GM23248 (cell line): ENCODE data around the gene RAD51. TPM values are rescaled to one million over a fixed set of nuclear protein-coding genes. Genes with fewer than 3 reads are reported as not detected.

Source experiments
- DNase-seq: peaks from one replicate; pipeline ENCODE4 v3.0.0-alpha.2; 2015
- H2AFZ ChIP-seq: fragments of 200-600 bp; sonication (generic); 2 replicates; pipeline ENCODE4 v1.6.1; 2016; ENCODE audit warnings: antibody characterized with exemption
- H3F3A ChIP-seq: fragments of 200-600 bp; sonication (generic); 2 replicates; pipeline ENCODE4 v1.6.1; 2016; ENCODE audit warnings: mild to moderate bottlenecking, antibody characterized with exemption, mixed run types; ENCODE audit not compliant: insufficient read depth
- H3K27ac ChIP-seq: fragments of 200-600 bp; sonication (generic); 2 replicates; pipeline ENCODE4 v1.5.1; 2016; ENCODE audit warnings: mild to moderate bottlenecking
- H3K27me3 ChIP-seq: fragments of 200-600 bp; sonication (generic); replicated peaks from 2 replicates; pipeline ENCODE4 v1.6.1; 2016; ENCODE audit warnings: mild to moderate bottlenecking; ENCODE audit not compliant: insufficient read depth
- H3K36me3 ChIP-seq: fragments of 200-600 bp; sonication (generic); 2 replicates; pipeline ENCODE4 v1.6.1; 2016; ENCODE audit warnings: low read depth, mild to moderate bottlenecking
- H3K4me1 ChIP-seq: fragments of 200-600 bp; sonication (generic); 2 replicates; pipeline ENCODE4 v1.6.1; 2016; ENCODE audit warnings: mild to moderate bottlenecking; ENCODE audit not compliant: insufficient read depth
- H3K4me2 ChIP-seq: fragments of 200-600 bp; sonication (generic); one replicate; pipeline ENCODE4 v1.6.1; 2016; ENCODE audit warnings: mild to moderate bottlenecking; ENCODE audit not compliant: unreplicated experiment
- H3K4me3 ChIP-seq: fragments of 200-600 bp; sonication (generic); 2 replicates; pipeline ENCODE4 v1.5.1; 2016; ENCODE audit warnings: mild to moderate bottlenecking
- H3K79me2 ChIP-seq: fragments of 200-600 bp; sonication (generic); 2 replicates; pipeline ENCODE4 v1.6.1; 2016; ENCODE audit warnings: mild to moderate bottlenecking; ENCODE audit not compliant: insufficient read depth
- H3K9ac ChIP-seq: fragments of 200-600 bp; sonication (generic); 2 replicates; pipeline ENCODE4 v1.6.1; 2016; ENCODE audit warnings: mild to moderate bottlenecking
- H3K9me2 ChIP-seq: fragments of 200-600 bp; sonication (generic); 2 replicates; pipeline ENCODE4 v1.6.1; 2016; ENCODE audit warnings: mixed run types, mild to moderate bottlenecking, moderate library complexity; ENCODE audit not compliant: insufficient read depth
- H3K9me3 ChIP-seq: fragments of 200-600 bp; sonication (generic); one replicate; pipeline ENCODE4 v1.6.1; 2017; ENCODE audit warnings: low read depth
- H4K20me1 ChIP-seq: fragments of 200-600 bp; sonication (generic); 2 replicates; pipeline ENCODE4 v1.6.0; 2016; ENCODE audit not compliant: insufficient read depth
- EZH2 ChIP-seq: fragments of 200-600 bp; sonication (generic); IDR thresholded peaks from 2 replicates; pipeline ENCODE4 v1.6.1; 2018; ENCODE audit warnings: antibody characterized with exemption, mild to moderate bottlenecking; ENCODE audit not compliant: insufficient read depth, poor library complexity, severe bottlenecking
- EZH2phosphoT487 ChIP-seq: fragments of 200-600 bp; sonication (generic); IDR thresholded peaks from 2 replicates; pipeline ENCODE4 v1.6.1; 2018; ENCODE audit warnings: antibody characterized with exemption, moderate library complexity, mild to moderate bottlenecking, low read depth; ENCODE audit not compliant: insufficient read depth
- WGBS, 2 experiments: methylation state at CpG; one replicate each; pipeline ENCODE4 v1.1.6; 2015 to 2017; ENCODE audit warnings: low lambda C conversion rate in 2 of 2, low coverage in 1 of 2; ENCODE audit errors: missing lambda C conversion rate in 2 of 2; 5-methylcytosine and 5-hydroxymethylcytosine counted together
- in situ Hi-C: fragments of 300-500 bp; cut with MboI; formaldehyde crosslinking; loops from 2 replicates; pipeline ENCODE4 v1.15.0; 2020
- polyA plus RNA-seq: library from polyadenylated mRNA; unstranded; fragments of >200 nt; fragmentation: Nextera tagmentation; extraction: Ambion mirVana; gene quantifications from 2 replicates; pipeline ENCODE4 v1.2.1, GENCODE V29; 2016
- total RNA-seq: library from RNA; depleted of rRNA; stranded (reverse); fragments of >200 nt; shearing (Covaris generic); gene quantifications from 2 replicates; pipeline ENCODE4 v1.2.3, GENCODE V29; 2014

RAD51 gene
- total and polyA plus RNA-seq, 2 experiments from 2014 or later: 5.1 to 12.1 TPM

GRCh38 chr15:40693904-40694687 lies 878 bp upstream of the RAD51 start:
- 0 out of 2 replicates have a peak, but pooled peaks cover 4% of the 10 kb centered on the region for H3K4me1 ChIP-seq
- peak overlapping the region; percentile 88 for H3K4me3 ChIP-seq
- DNase-seq: peak; percentile 39
- no peaks in the 10 kb centered on the region for H3K9me2 ChIP-seq
- TF ChIP-seq EZH2phosphoT487 (no peak), EZH2 (no peak)
- peak overlapping the region; percentile 90 for H2AFZ ChIP-seq
- no peaks in the 10 kb centered on the region for H4K20me1 ChIP-seq
- no peaks in the 10 kb centered on the region for H3K9me3 ChIP-seq
- H3K9ac ChIP-seq: peak overlapping the region; percentile 85
- in situ Hi-C loops: no loop called here
- H3F3A ChIP-seq: peaks cover 12% of the 10 kb centered on the region; the same call in 1 of the 2 replicates
- H3K27me3 ChIP-seq: no peaks in the 10 kb centered on the region
- peak overlapping the region; percentile 83 for H3K27ac ChIP-seq
- 16 to 18% methylated on average over 31 of the region's 31 CpGs for WGBS, 2 experiments
- H3K79me2 ChIP-seq: peaks cover 32% of the 10 kb centered on the region
- no peaks in the 10 kb centered on the region for H3K36me3 ChIP-seq
- peak overlapping the region; percentile 81 for H3K4me2 ChIP-seq

GRCh38 chr15:40695469-40695890 lies 506 bp downstream of the RAD51 start:
- H3K4me1 ChIP-seq: 0 out of 2 replicates have a peak, but pooled peaks cover 4% of the 10 kb centered on the region
- peak overlapping the region; percentile 83 for H3K27ac ChIP-seq
- H3K9me2 ChIP-seq: no peaks in the 10 kb centered on the region
- peaks cover 12% of the 10 kb centered on the region; the same call in 1 of the 2 replicates for H3F3A ChIP-seq
- no peaks in the 10 kb centered on the region for H3K27me3 ChIP-seq
- 0 to 1% methylated on average over 23 to 24 of the region's 24 CpGs for WGBS, 2 experiments
- peaks cover 32% of the 10 kb centered on the region for H3K79me2 ChIP-seq
- no peaks in the 10 kb centered on the region for H4K20me1 ChIP-seq
- H3K36me3 ChIP-seq: no peaks in the 10 kb centered on the region
- peak; percentile 63 for DNase-seq
- peak overlapping the region; percentile 90 for H2AFZ ChIP-seq
- H3K9me3 ChIP-seq: no peaks in the 10 kb centered on the region
- peak overlapping the region; percentile 57 for H3K4me2 ChIP-seq
- peak overlapping the region; percentile 85 for H3K9ac ChIP-seq
- in situ Hi-C loops: no loop called here
- peak overlapping the region; percentile 88 for H3K4me3 ChIP-seq
- TF ChIP-seq EZH2: no peak
- no peak for TF ChIP-seq EZH2phosphoT487

- H3K9ac ChIP-seq: peak overlapping the region; percentile 85
- no peaks in the 10 kb centered on the region for H3K27me3 ChIP-seq
Measured at GRCh38 chr15:40696228-40696627, 1.3 kb downstream of the RAD51 start.

GRCh38 chr15:40697916-40698315 lies 2.9 kb downstream of the RAD51 start:
- H3K27ac ChIP-seq: no peak overlapping the region
- no peak overlapping the region for H3K4me3 ChIP-seq
- peaks cover 32% of the 10 kb centered on the region for H3K79me2 ChIP-seq
- H2AFZ ChIP-seq: no peak overlapping the region
- no peaks in the 10 kb centered on the region for H3K27me3 ChIP-seq
- H3K9ac ChIP-seq: no peak overlapping the region
- no peak for DNase-seq
- no peaks in the 10 kb centered on the region for H4K20me1 ChIP-seq
- H3K36me3 ChIP-seq: no peaks in the 10 kb centered on the region
- WGBS, 2 experiments: 91 to 96% methylated on average over 6 to 7 of the region's 7 CpGs
- in situ Hi-C loops: no loop called here
- H3K9me3 ChIP-seq: no peaks in the 10 kb centered on the region
- no peak for TF ChIP-seq EZH2
- no peak for TF ChIP-seq EZH2phosphoT487
- H3K4me2 ChIP-seq: no peak overlapping the region
- peaks cover 12% of the 10 kb centered on the region; the same call in 1 of the 2 replicates for H3F3A ChIP-seq
- no peaks in the 10 kb centered on the region for H3K9me2 ChIP-seq
- H3K4me1 ChIP-seq: 0 out of 2 replicates have a peak, but pooled peaks cover 4% of the 10 kb centered on the region

More at GRCh38 chr15:40696228-40696627, 1.3 kb downstream of the RAD51 start:
- DNase-seq: peak; percentile 2
- Histone ChIP-seq H2AFZ (peak overlapping the region; percentile 90), H4K20me1 (no peaks in the 10 kb centered on the region), H3K36me3 (no peaks in the 10 kb centered on the region), H3K9me3 (no peaks in the 10 kb centered on the region), H3K79me2 (peaks cover 32% of the 10 kb centered on the region), H3F3A (peaks cover 12% of the 10 kb centered on the region; the same call in 1 of the 2 replicates), H3K4me3 (peak overlapping the region; percentile 88), H3K9me2 (no peaks in the 10 kb centered on the region), H3K27ac (peak overlapping the region; percentile 83; the same call in 1 of the 2 replicates), H3K4me1 (0 out of 2 replicates have a peak, but pooled peaks cover 4% of the 10 kb centered on the region), H3K4me2 (peak overlapping the region; percentile 57)
- 79 to 88% methylated on average over 11 of the region's 11 CpGs for WGBS, 2 experiments
- in situ Hi-C loops: no loop called here
- TF ChIP-seq EZH2phosphoT487 (no peak), EZH2 (no peak)
